ENCODE results near the gene WDR88. TPM values are rescaled to one million over a fixed set of nuclear protein-coding genes. Genes with fewer than 3 reads are reported as not detected.

WDR88 gene
- total and polyA plus RNA-seq, 2 donors from 2014 or later: not detected

GRCh38 chr19:33201886-33202545 lies 70.1 kb downstream of the WDR88 start:
- Histone ChIP-seq H3K4me3 (ENCODE audit: low read length in 3 of 3) (no peak overlapping the region), H3K36me3 (ENCODE audit: control insufficient read depth in 2 of 3, insufficient read depth in 3 of 3, low read length in 3 of 3) (peaks cover 0 to 5% (median 4%) of the 10 kb centered on the region in 3 donors), H3K4me1 (ENCODE audit: control insufficient read depth in 2 of 3, insufficient read depth in 2 of 3, low read depth in 1 of 3, low read length in 3 of 3) (no peaks in the 10 kb centered on the region), H3K27me3 (ENCODE audit: control insufficient read depth, insufficient read depth, low read length) (no peaks in the 10 kb centered on the region), H3K27ac (ENCODE audit: low read depth in 2 of 2, low read length in 2 of 2) (no peak overlapping the region), H3K9me3 (ENCODE audit: control insufficient read depth in 2 of 3, insufficient read depth in 1 of 3, low read length in 3 of 3) (no peaks in the 10 kb centered on the region), H3K9ac (ENCODE audit: low read length in 3 of 3) (no peak overlapping the region)
- intact Hi-C loops (cut with DNase I): no loop called here
- FAIRE-seq (no peak), DNase-seq (no peak)
- TF ChIP-seq CTCF (IDR thresholded peaks at IDR 0.05; ENCODE audit: borderline replicate concordance, extremely low read depth, insufficient read depth): no peak

- FAIRE-seq (no peak), DNase-seq (no peak)
- intact Hi-C loops (cut with DNase I): no loop called here
- Histone ChIP-seq H3K4me1 (ENCODE audit: control insufficient read depth in 2 of 3, insufficient read depth in 2 of 3, low read depth in 1 of 3, low read length in 3 of 3) (no peaks in the 10 kb centered on the region), H3K27me3 (ENCODE audit: control insufficient read depth, insufficient read depth, low read length) (no peaks in the 10 kb centered on the region), H3K4me3 (ENCODE audit: low read length in 3 of 3) (no peak overlapping the region), H3K27ac (ENCODE audit: low read depth in 2 of 2, low read length in 2 of 2) (no peak overlapping the region), H3K9me3 (ENCODE audit: control insufficient read depth in 2 of 3, insufficient read depth in 1 of 3, low read length in 3 of 3) (no peaks in the 10 kb centered on the region), H3K9ac (ENCODE audit: low read length in 3 of 3) (no peak overlapping the region), H3K36me3 (ENCODE audit: control insufficient read depth in 2 of 3, insufficient read depth in 3 of 3, low read length in 3 of 3) (peaks cover 0 to 5% (median 4%) of the 10 kb centered on the region in 3 donors)
- no peak for TF ChIP-seq CTCF (IDR thresholded peaks at IDR 0.05; ENCODE audit: borderline replicate concordance, extremely low read depth, insufficient read depth)
Measured at GRCh38 chr19:33202546-33203507, 70.9 kb downstream of the WDR88 start.

- Histone ChIP-seq H3K4me3 (ENCODE audit: low read length in 3 of 3) (no peak overlapping the region), H3K27ac (ENCODE audit: low read depth in 2 of 2, low read length in 2 of 2) (no peak overlapping the region), H3K9me3 (ENCODE audit: control insufficient read depth in 2 of 3, insufficient read depth in 1 of 3, low read length in 3 of 3) (no peaks in the 10 kb centered on the region), H3K9ac (ENCODE audit: low read length in 3 of 3) (no peak overlapping the region), H3K4me1 (ENCODE audit: control insufficient read depth in 2 of 3, insufficient read depth in 2 of 3, low read depth in 1 of 3, low read length in 3 of 3) (peaks cover 0 to 2% (median 0%) of the 10 kb centered on the region in 3 donors), H3K36me3 (ENCODE audit: control insufficient read depth in 2 of 3, insufficient read depth in 3 of 3, low read length in 3 of 3) (peaks cover 0 to 5% (median 4%) of the 10 kb centered on the region in 3 donors), H3K27me3 (ENCODE audit: control insufficient read depth, insufficient read depth, low read length) (no peaks in the 10 kb centered on the region)
- intact Hi-C loops (cut with DNase I): no loop called here
- DNase-seq (peak in 1 of 5 donors; percentile 44), FAIRE-seq (no peak)
- no peak for TF ChIP-seq CTCF (IDR thresholded peaks at IDR 0.05; ENCODE audit: borderline replicate concordance, extremely low read depth, insufficient read depth)
Measured at GRCh38 chr19:33203529-33203928, 71.6 kb downstream of the WDR88 start.

Data from kidney (tissue), 14 donors.